CD4-positive, alpha-beta T cell (primary cell): ENCODE measurements around the gene MSI1. TPM values are rescaled to one million over a fixed set of nuclear protein-coding genes. Genes with fewer than 3 reads are reported as not detected.

Source experiments
- ATAC-seq: fragments of 200-7000 bp; cut with Tn5 transposase; one replicate; pipeline ENCODE4 v1.10.0; 2022; ENCODE audit warnings: mild to moderate bottlenecking; ENCODE audit not compliant: poor library complexity
- CTCF ChIA-PET: fragments of 350-600 bp; sonication (Branson Sonifier 250); formaldehyde crosslinking; loops from one replicate; lab custom pipeline; 2021; ENCODE audit warnings: antibody characterized with exemption, inconsistent platforms; lab: Charles Lee
- POLR2A ChIA-PET: fragments of 350-600 bp; sonication (Branson Sonifier 250); formaldehyde crosslinking; loops from one replicate; lab custom pipeline; 2021; ENCODE audit warnings: antibody characterized with exemption, inconsistent platforms; lab: Charles Lee
- DNase-seq, 14 experiments: peaks; one replicate each; pipeline ENCODE4 v3.0.0-alpha.2; 2013 to 2020; ENCODE audit warnings: mixed read lengths in 2 of 14
- H3K27ac ChIP-seq, 2 donors: one replicate each; pipeline versions ENCODE4 v1.5.1 to v1.7.0; 2013; ENCODE audit warnings: low read length in 2 of 2, low read depth in 1 of 2, mild to moderate bottlenecking in 1 of 2
- H3K27me3 ChIP-seq, 2 experiments: 1 replicate in 1 of 2; 2 replicates in 1 of 2; pipeline versions ENCODE4 v1.6.1 to v1.7.0; 2013; ENCODE audit warnings: low read length in 2 of 2, control low read depth in 1 of 2, mild to moderate bottlenecking in 1 of 2, moderate library complexity in 1 of 2; ENCODE audit not compliant: insufficient read depth in 2 of 2, control insufficient read depth in 1 of 2
- H3K36me3 ChIP-seq: one replicate; pipeline ENCODE4 v1.6.1; 2013; ENCODE audit warnings: low read length, control low read depth; ENCODE audit not compliant: insufficient read depth
- H3K4me1 ChIP-seq: one replicate; pipeline ENCODE4 v1.6.1; 2013; ENCODE audit warnings: low read length, control low read depth; ENCODE audit not compliant: insufficient read depth
- H3K4me3 ChIP-seq: one replicate; pipeline ENCODE4 v1.5.1; 2013; ENCODE audit warnings: mild to moderate bottlenecking, low read length, moderate library complexity
- H3K9me3 ChIP-seq, 2 experiments: 1 replicate in 1 of 2; 2 replicates in 1 of 2; pipeline versions ENCODE4 v1.6.1 to v1.7.0; 2013; ENCODE audit warnings: low read length in 2 of 2, mild to moderate bottlenecking in 2 of 2, control low read depth in 1 of 2, moderate library complexity in 1 of 2; ENCODE audit not compliant: control insufficient read depth in 1 of 2, insufficient read depth in 1 of 2
- H3K27ac Mint-ChIP-seq: one replicate; pipeline ENCODE4 v1.8.0; 2020; ENCODE audit warnings: mixed read lengths
- H3K27me3 Mint-ChIP-seq: one replicate; pipeline ENCODE4 v1.8.0; 2021; ENCODE audit warnings: mixed read lengths
- H3K36me3 Mint-ChIP-seq: one replicate; pipeline ENCODE4 v1.8.0; 2021; ENCODE audit warnings: low read depth, mixed read lengths
- H3K4me1 Mint-ChIP-seq: one replicate; pipeline ENCODE4 v1.8.0; 2021; ENCODE audit warnings: low read depth, mixed read lengths
- H3K4me3 Mint-ChIP-seq: one replicate; pipeline ENCODE4 v1.8.0; 2020; ENCODE audit warnings: mild to moderate bottlenecking, mixed read lengths
- H3K9me3 Mint-ChIP-seq: one replicate; pipeline ENCODE4 v1.8.0; 2020; ENCODE audit warnings: mixed read lengths
- intact Hi-C, 2 experiments: fragments of 100-400 bp; cut with DNase I in 1 of 2; cut with micrococcal nuclease in 1 of 2; formaldehyde crosslinking; loops; one replicate each; pipeline versions ENCODE4 v1.15.1 to v1.9.0; 2023 to 2025; cut with DNase I, micrococcal nuclease
- total RNA-seq, 174 experiments: library from RNA in 2 of 174; stranded (reverse) in 2 of 174; gene quantifications; one replicate each; pipeline ENCODE4 v1.2.3 and lab custom pipeline; 2021 to 2026
- TF ChIP-seq, protein P1 (sequence below): fragments of 200-600 bp; IDR thresholded peaks from one replicate; pipeline ENCODE4 v1.8.0; 2022; ENCODE audit warnings: antibody characterized with exemption, mild to moderate bottlenecking

Gene MSI1
- total RNA-seq, 2 experiments from 2014 or later = not detected

GRCh38 chr12:120347766-120348165, 21.2 kb downstream of the MSI1 start:
- CTCF ChIA-PET = interaction anchor here (0.5 kb wide), 1 partner anchor 132 kb away, joined by 4 read pairs; no protein-coding TSS in a partner anchor
- POLR2A ChIA-PET = no interaction called here
- no peaks in the 10 kb centered on the region for H3K36me3 ChIP-seq
- ATAC-seq (no peak), DNase-seq (no peak)
- no peaks in the 10 kb centered on the region for H3K9me3 ChIP-seq
- Mint-ChIP-seq H3K27me3 (peaks cover 4% of the 10 kb centered on the region), H3K4me3 (no peak overlapping the region), H3K36me3 (no peaks in the 10 kb centered on the region), H3K4me1 (no peaks in the 10 kb centered on the region), H3K27ac (no peak overlapping the region), H3K9me3 (no peaks in the 10 kb centered on the region)
- no peak overlapping the region for H3K4me3 ChIP-seq
- H3K4me1 ChIP-seq = no peaks in the 10 kb centered on the region
- H3K27me3 ChIP-seq = peaks cover 6 to 8% of the 10 kb centered on the region in 2 experiments
- TF ChIP-seq, protein P1, sequence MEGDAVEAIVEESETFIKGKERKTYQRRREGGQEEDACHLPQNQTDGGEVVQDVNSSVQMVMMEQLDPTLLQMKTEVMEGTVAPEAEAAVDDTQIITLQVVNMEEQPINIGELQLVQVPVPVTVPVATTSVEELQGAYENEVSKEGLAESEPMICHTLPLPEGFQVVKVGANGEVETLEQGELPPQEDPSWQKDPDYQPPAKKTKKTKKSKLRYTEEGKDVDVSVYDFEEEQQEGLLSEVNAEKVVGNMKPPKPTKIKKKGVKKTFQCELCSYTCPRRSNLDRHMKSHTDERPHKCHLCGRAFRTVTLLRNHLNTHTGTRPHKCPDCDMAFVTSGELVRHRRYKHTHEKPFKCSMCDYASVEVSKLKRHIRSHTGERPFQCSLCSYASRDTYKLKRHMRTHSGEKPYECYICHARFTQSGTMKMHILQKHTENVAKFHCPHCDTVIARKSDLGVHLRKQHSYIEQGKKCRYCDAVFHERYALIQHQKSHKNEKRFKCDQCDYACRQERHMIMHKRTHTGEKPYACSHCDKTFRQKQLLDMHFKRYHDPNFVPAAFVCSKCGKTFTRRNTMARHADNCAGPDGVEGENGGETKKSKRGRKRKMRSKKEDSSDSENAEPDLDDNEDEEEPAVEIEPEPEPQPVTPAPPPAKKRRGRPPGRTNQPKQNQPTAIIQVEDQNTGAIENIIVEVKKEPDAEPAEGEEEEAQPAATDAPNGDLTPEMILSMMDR = no peak
- intact Hi-C loops = no loop called here
- H3K27ac ChIP-seq = no peak overlapping the region

GRCh38 chr12:120346681-120347080, 22.3 kb downstream of the MSI1 start:
- CTCF ChIA-PET = no interaction called here
- ATAC-seq = no peak
- intact Hi-C loops = no loop called here
- Mint-ChIP-seq H3K4me1 (no peaks in the 10 kb centered on the region), H3K36me3 (no peaks in the 10 kb centered on the region), H3K9me3 (no peaks in the 10 kb centered on the region), H3K27me3 (peaks cover 4% of the 10 kb centered on the region), H3K4me3 (no peak overlapping the region), H3K27ac (no peak overlapping the region)
- Histone ChIP-seq H3K36me3 (no peaks in the 10 kb centered on the region), H3K4me3 (no peak overlapping the region), H3K9me3 (no peaks in the 10 kb centered on the region), H3K4me1 (no peaks in the 10 kb centered on the region), H3K27ac (no peak overlapping the region), H3K27me3 (peaks cover 6 to 8% of the 10 kb centered on the region in 2 experiments)
- no peak for DNase-seq
- TF ChIP-seq, protein P1 = no peak
- POLR2A ChIA-PET = no interaction called here

DNA sequence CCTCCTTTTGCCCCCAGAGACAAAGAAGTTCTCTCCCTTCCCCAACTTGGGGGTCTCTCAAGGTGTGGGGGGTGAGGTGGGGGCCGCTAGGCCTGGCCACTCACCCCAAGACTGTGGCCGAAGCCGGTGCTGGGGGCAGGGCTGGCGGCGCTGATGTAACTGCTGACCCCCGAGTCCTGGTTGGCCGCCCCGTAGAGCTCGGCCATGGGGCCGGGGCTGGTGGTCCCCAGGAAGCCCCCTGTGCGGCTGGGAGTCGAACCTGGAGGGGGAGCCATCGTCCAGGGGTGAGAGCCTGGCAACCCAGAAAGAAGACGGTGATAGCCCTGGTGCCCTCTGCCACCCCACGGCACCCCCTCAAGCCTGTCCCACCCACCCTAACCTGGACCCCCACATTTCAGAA, 22.9 kb downstream of the MSI1 start:
- no peaks in the 10 kb centered on the region for H3K9me3 Mint-ChIP-seq
- no peaks in the 10 kb centered on the region for H3K36me3 Mint-ChIP-seq
- Histone ChIP-seq H3K27me3 (peaks cover 6 to 8% of the 10 kb centered on the region in 2 experiments), H3K4me3 (no peak overlapping the region), H3K9me3 (no peaks in the 10 kb centered on the region), H3K4me1 (no peaks in the 10 kb centered on the region), H3K36me3 (no peaks in the 10 kb centered on the region), H3K27ac (no peak overlapping the region)
- TF ChIP-seq, protein P1 = no peak
- no peak overlapping the region for H3K27ac Mint-ChIP-seq
- H3K4me3 Mint-ChIP-seq = no peak overlapping the region
- ATAC-seq (no peak), DNase-seq (no peak)
- CTCF ChIA-PET = no interaction called here
- peaks cover 4% of the 10 kb centered on the region for H3K27me3 Mint-ChIP-seq
- intact Hi-C loops = no loop called here
- POLR2A ChIA-PET = no interaction called here
- H3K4me1 Mint-ChIP-seq = no peaks in the 10 kb centered on the region
